ENCODE data around the gene LEMD3.

GRCh38 chr12:65237153-65237552 is 67.8 kb downstream of the LEMD3 start:
- no peak for TF ChIP-seq CTCF (IDR thresholded peaks at IDR 0.05)
- TF ChIP-seq POLR2A (IDR thresholded peaks at IDR 0.05) = no peak

Data from tibial nerve (tissue), 3 donors.